Measurements from ENCODE around the gene NFE2L1. TPM values are rescaled to one million over a fixed set of nuclear protein-coding genes. Genes with fewer than 3 reads are reported as not detected.
"Not testable (repeated sequence)": the region's sequence is repeated elsewhere in the genome, so short reads cannot be mapped to it uniquely, and the experiment has no call there.

NFE2L1 gene
- total RNA-seq, 1 donor from 2014 or later: 445 TPM

DNA sequence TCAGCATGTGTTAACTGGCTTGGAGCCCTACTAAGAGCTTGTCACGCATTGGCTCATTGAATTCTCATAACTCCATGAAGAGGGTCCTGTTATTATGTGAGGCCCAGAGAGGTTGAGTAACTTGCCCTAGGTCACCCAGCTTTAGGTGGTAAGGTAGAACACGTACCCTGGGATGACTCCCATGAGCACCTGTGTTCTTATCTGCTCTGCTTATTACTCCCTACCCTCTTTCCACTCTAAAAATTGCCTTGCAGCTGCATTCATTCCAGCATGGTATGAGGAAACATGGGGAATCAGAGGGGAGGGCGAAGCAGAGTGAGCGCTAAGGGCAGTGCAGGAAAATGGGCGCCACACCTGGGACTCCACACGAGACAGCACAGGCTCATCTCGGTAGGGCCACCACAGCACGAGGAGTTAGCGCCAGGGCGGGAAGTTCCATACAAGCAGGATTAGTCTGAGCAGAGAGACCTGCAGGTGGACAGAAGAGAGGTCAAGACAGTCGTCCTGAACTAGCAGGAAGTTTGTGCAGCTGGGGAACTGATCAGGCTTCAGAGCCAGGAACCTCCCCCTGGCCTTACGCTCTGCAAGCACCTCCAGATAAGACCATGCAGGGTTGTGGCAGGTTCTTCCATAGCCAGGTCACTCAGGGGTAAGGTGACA is 20.7 kb upstream of the NFE2L1 start:
- Mint-ChIP-seq H3K27me3 (ENCODE audit: low read depth) (no peaks in the 10 kb centered on the region), H3K9me3 (ENCODE audit: low read depth) (no peaks in the 10 kb centered on the region), H3K36me3 (ENCODE audit: low read depth) (peaks cover under 1% of the 10 kb centered on the region), H3K4me3 (ENCODE audit: unreplicated experiment) (no peak overlapping the region), H3K27ac (ENCODE audit: unreplicated experiment) (peak overlapping the region; percentile 95), H3K4me1 (ENCODE audit: low read depth) (peaks cover 62% of the 10 kb centered on the region)
- no peak for DNase-seq (ENCODE audit: low spot score)
- TF ChIP-seq, protein P1, sequence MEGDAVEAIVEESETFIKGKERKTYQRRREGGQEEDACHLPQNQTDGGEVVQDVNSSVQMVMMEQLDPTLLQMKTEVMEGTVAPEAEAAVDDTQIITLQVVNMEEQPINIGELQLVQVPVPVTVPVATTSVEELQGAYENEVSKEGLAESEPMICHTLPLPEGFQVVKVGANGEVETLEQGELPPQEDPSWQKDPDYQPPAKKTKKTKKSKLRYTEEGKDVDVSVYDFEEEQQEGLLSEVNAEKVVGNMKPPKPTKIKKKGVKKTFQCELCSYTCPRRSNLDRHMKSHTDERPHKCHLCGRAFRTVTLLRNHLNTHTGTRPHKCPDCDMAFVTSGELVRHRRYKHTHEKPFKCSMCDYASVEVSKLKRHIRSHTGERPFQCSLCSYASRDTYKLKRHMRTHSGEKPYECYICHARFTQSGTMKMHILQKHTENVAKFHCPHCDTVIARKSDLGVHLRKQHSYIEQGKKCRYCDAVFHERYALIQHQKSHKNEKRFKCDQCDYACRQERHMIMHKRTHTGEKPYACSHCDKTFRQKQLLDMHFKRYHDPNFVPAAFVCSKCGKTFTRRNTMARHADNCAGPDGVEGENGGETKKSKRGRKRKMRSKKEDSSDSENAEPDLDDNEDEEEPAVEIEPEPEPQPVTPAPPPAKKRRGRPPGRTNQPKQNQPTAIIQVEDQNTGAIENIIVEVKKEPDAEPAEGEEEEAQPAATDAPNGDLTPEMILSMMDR (IDR thresholded peaks at IDR 0.05): no peak

DNA sequence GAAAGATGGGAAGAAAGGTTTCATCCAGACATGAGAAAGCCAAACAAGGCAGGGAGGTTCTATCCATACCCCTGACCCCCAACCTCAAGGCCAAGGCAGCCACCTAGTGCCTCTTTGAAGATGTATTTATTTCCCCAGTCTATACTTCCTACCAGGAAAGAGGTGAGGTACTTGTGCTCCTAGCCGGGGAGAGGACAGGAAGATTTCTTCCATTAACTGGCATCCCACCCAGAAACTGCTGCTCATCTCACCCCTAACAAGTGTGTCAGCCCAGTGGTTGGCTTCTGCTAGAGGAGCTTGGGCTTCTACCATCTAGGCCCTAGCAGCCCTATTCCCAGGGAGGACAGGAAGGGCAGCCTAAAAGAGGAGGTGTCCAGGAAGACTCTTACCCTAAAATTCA is 19.4 kb upstream of the NFE2L1 start:
- Mint-ChIP-seq H3K27ac (ENCODE audit: unreplicated experiment) (peak overlapping the region; percentile 87), H3K27me3 (ENCODE audit: low read depth) (no peaks in the 10 kb centered on the region), H3K4me1 (ENCODE audit: low read depth) (peaks cover 58% of the 10 kb centered on the region), H3K4me3 (ENCODE audit: unreplicated experiment) (no peak overlapping the region), H3K36me3 (ENCODE audit: low read depth) (peaks cover 8% of the 10 kb centered on the region), H3K9me3 (ENCODE audit: low read depth) (no peaks in the 10 kb centered on the region)
- TF ChIP-seq, protein P1 (IDR thresholded peaks at IDR 0.05): no peak
- DNase-seq (ENCODE audit: low spot score): no peak

DNA sequence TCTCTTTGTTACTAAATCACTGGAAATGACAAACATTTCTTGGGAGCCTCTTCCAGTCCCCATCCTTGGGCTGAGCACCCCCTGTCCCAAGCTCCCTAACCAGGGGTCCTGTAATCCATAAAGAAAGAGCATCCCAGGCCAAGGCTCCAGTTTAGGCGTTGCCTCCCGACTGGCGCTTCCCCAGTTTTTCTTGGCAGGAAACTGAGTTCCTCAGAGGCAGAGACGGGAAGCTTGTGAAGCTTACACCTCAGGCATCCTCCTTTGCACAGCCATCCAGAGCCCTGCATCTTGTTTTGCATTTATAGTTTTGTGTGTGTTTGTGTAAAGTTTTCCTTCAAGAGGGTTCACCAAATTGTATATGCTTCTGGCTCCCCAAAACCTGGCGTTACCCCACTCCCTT is 17.6 kb upstream of the NFE2L1 start:
- Mint-ChIP-seq H3K4me3 (ENCODE audit: unreplicated experiment) (no peak overlapping the region), H3K36me3 (ENCODE audit: low read depth) (peaks cover 9% of the 10 kb centered on the region), H3K4me1 (ENCODE audit: low read depth) (peaks cover 46% of the 10 kb centered on the region), H3K9me3 (ENCODE audit: low read depth) (no peaks in the 10 kb centered on the region), H3K27me3 (ENCODE audit: low read depth) (no peaks in the 10 kb centered on the region), H3K27ac (ENCODE audit: unreplicated experiment) (peak overlapping the region; percentile 93)
- no peak for DNase-seq (ENCODE audit: low spot score)
- TF ChIP-seq, protein P1 (IDR thresholded peaks at IDR 0.05): no peak

DNA sequence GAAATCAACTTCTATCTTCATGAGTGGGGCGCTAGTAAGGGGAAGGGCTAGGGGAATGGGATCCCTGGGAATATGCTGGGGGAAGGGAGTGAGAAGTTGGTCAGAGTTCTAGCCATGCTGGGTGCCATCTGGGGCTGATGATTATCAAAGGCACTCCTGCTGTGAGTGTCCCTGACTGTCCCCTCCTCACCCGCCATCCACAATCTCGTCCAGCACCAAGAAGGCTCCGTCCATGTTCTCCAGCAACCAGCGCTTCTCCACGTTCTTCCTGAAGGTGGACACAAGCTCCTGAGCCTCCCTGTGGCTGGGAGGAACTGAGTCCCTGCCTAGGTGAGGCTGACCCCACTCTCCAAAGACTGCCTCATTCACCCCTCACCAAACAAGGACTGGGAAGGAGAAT is 16.2 kb upstream of the NFE2L1 start:
- peaks cover 43% of the 10 kb centered on the region for H3K4me1 Mint-ChIP-seq (ENCODE audit: low read depth)
- H3K27me3 Mint-ChIP-seq (ENCODE audit: low read depth): no peaks in the 10 kb centered on the region
- H3K27ac Mint-ChIP-seq (ENCODE audit: unreplicated experiment): peak overlapping the region; percentile 61
- TF ChIP-seq, protein P1 (IDR thresholded peaks at IDR 0.05): no peak
- no peaks in the 10 kb centered on the region for H3K9me3 Mint-ChIP-seq (ENCODE audit: low read depth)
- DNase-seq (ENCODE audit: low spot score): no peak
- H3K36me3 Mint-ChIP-seq (ENCODE audit: low read depth): peaks cover 9% of the 10 kb centered on the region
- H3K4me3 Mint-ChIP-seq (ENCODE audit: unreplicated experiment): no peak overlapping the region

DNA sequence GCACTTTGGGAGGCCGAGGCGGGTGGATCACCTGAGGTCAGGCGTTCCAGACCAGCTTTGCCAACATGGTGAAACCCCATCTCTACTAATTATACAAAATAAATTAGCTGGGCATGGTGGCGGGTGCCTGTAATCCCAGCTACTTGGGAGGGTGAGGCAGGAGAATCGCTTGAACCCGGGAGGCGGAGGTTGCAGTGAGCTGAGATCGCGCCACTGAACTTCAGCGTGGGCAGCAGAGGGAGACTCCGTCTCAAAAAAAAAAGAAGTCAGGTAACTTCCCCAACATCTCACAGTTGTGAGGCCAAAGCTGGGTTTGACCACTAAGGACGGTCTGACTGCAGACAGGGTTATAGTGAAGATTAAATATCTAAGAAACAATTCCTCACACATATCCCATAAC is 13.4 kb upstream of the NFE2L1 start:
- H3K27me3 Mint-ChIP-seq (ENCODE audit: low read depth); H3K36me3 Mint-ChIP-seq (ENCODE audit: low read depth): not testable (repeated sequence)

DNA sequence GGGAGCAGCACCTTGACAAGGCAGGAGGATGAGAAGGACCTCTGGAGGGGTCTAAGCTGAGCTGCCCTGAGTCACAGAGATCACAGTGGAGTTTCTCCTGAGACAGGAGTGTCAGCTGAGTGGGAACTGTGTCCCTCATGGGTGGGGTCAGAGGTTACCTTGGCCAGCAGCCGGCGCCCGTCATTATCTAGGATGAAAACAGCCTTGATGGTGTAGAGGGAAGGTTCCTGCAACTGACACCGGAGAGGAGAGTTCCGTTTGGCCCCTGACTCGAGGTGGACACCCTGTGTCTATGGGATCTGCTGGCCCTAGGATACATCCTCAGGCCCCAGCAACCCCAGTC is 11.5 kb upstream of the NFE2L1 start:
- H3K4me3 Mint-ChIP-seq (ENCODE audit: unreplicated experiment): peak overlapping the region; percentile 82
- peaks cover 34% of the 10 kb centered on the region for H3K4me1 Mint-ChIP-seq (ENCODE audit: low read depth)
- H3K36me3 Mint-ChIP-seq (ENCODE audit: low read depth): peaks cover 9% of the 10 kb centered on the region
- no peak for DNase-seq (ENCODE audit: low spot score)
- H3K9me3 Mint-ChIP-seq (ENCODE audit: low read depth): no peaks in the 10 kb centered on the region
- no peaks in the 10 kb centered on the region for H3K27me3 Mint-ChIP-seq (ENCODE audit: low read depth)
- TF ChIP-seq, protein P1 (IDR thresholded peaks at IDR 0.05): no peak
- peak overlapping the region; percentile 88 for H3K27ac Mint-ChIP-seq (ENCODE audit: unreplicated experiment)

More for the DNA sequence above, 13.4 kb upstream of the NFE2L1 start:
- peaks cover 49% of the 10 kb centered on the region for H3K4me1 Mint-ChIP-seq (ENCODE audit: low read depth)
- DNase-seq (ENCODE audit: low spot score); H3K9me3 Mint-ChIP-seq (ENCODE audit: low read depth); H3K4me3 Mint-ChIP-seq (ENCODE audit: unreplicated experiment); H3K27ac Mint-ChIP-seq (ENCODE audit: unreplicated experiment): not testable (repeated sequence)
